K562 (cell line): ENCODE measurements around the gene TIPIN. TPM values are rescaled to one million over a fixed set of nuclear protein-coding genes. Genes with fewer than 3 reads are reported as not detected.

Experiments used
- BRCA1 ChIP-seq, 2 experiments: fragments of 450-650 bp in 1 of 2; sonication (generic) in 1 of 2; formaldehyde crosslinking in 1 of 2; IDR thresholded peaks; 2 replicates each; pipeline versions ENCODE4 v1.5.0 to v1.6.1; 2017 to 2020; ENCODE audit warnings: mild to moderate bottlenecking in 1 of 2, missing genetic modification reagents in 1 of 2
- CXXC5 ChIP-seq: fragments of 250-450 bp; sonication (Bioruptor Pico); IDR thresholded peaks from 2 replicates; pipeline ENCODE4 v1.8.0; 2022; ENCODE audit warnings: inconsistent platforms, mild to moderate bottlenecking, moderate library complexity
- E2F8 ChIP-seq: fragments of 450-650 bp; IDR thresholded peaks from 2 replicates; pipeline ENCODE4 v1.7.1; 2018; ENCODE audit warnings: mild to moderate bottlenecking, low read depth; ENCODE audit not compliant: partially characterized antibody
- FOXA3 ChIP-seq, 2 experiments: fragments of 450-650 bp in 1 of 2; sonication (generic) in 1 of 2; formaldehyde crosslinking; IDR thresholded peaks in 1 of 2; conservative IDR thresholded peaks in 1 of 2; 2 replicates each; pipeline versions ENCODE4 v1.4.0 to v1.8.0; 2020 to 2022; ENCODE audit warnings: mild to moderate bottlenecking in 2 of 2, missing genetic modification reagents in 1 of 2
- IRF9 ChIP-seq: fragments of 450-650 bp; IDR thresholded peaks from 2 replicates; pipeline ENCODE4 v1.6.1; 2016; ENCODE audit warnings: missing biosample characterization, missing genetic modification characterization
- KDM5B ChIP-seq: fragments of 200-600 bp; sonication (generic); IDR thresholded peaks from 2 replicates; pipeline ENCODE4 v1.6.1; 2012; ENCODE audit warnings: low read depth, mild to moderate bottlenecking, moderate library complexity, low read length, control low read depth, inconsistent platforms; ENCODE audit not compliant: insufficient replicate concordance
- L3MBTL2 ChIP-seq: fragments of 450-650 bp; IDR thresholded peaks from 2 replicates; pipeline ENCODE4 v1.6.1; 2016; ENCODE audit warnings: mild to moderate bottlenecking, moderate library complexity
- MTA1 ChIP-seq: fragments of 450-650 bp; IDR thresholded peaks from 2 replicates; pipeline ENCODE4 v1.6.1; 2017; ENCODE audit warnings: borderline replicate concordance
- NRF1 ChIP-seq, 2 experiments: fragments of 450-650 bp; IDR thresholded peaks in 1 of 2; conservative IDR thresholded peaks in 1 of 2; 2 replicates each; pipeline ENCODE4 v1.6.1; 2014; ENCODE audit warnings: mild to moderate bottlenecking in 2 of 2
- POLR3A ChIP-seq: IDR thresholded peaks from 2 replicates; pipeline ENCODE4 v1.6.1; 2011; ENCODE audit warnings: borderline replicate concordance, mild to moderate bottlenecking, moderate library complexity; ENCODE audit not compliant: insufficient read length, insufficient read depth; ENCODE audit errors: extremely low read depth
- RCOR1 ChIP-seq, 2 experiments: IDR thresholded peaks; 2 replicates each; pipeline ENCODE4 v1.6.1; 2012; ENCODE audit warnings: low read depth in 2 of 2, low read length in 2 of 2, borderline replicate concordance in 1 of 2, improper control_type of control experiment in 1 of 2
- RFX5 ChIP-seq: IDR thresholded peaks from 2 replicates; pipeline ENCODE4 v1.6.1; 2011; ENCODE audit warnings: low read depth, mild to moderate bottlenecking, improper control_type of control experiment, low read length
- SMAD3 ChIP-seq: fragments of 450-650 bp; formaldehyde crosslinking; conservative IDR thresholded peaks from 2 replicates; pipeline ENCODE4 v1.4.0; 2020; ENCODE audit warnings: mild to moderate bottlenecking
- SOX6 ChIP-seq: fragments of 450-650 bp; IDR thresholded peaks from 2 replicates; pipeline ENCODE4 v1.6.1; 2014; ENCODE audit warnings: mild to moderate bottlenecking
- THAP12 ChIP-seq: fragments of 250-450 bp; sonication (Bioruptor Pico); IDR thresholded peaks from 2 replicates; pipeline ENCODE4 v1.9.0; 2021; ENCODE audit warnings: mild to moderate bottlenecking, inconsistent platforms
- USF2 ChIP-seq: sonication (generic); formaldehyde crosslinking; IDR thresholded peaks from 2 replicates; pipeline ENCODE4 v1.5.0; 2020; ENCODE audit warnings: missing genetic modification reagents
- ZEB2 ChIP-seq: fragments of 450-650 bp; IDR thresholded peaks from 2 replicates; pipeline ENCODE4 v1.6.1; 2016
- ZFX ChIP-seq: sonication (generic); formaldehyde crosslinking; IDR thresholded peaks from 2 replicates; pipeline ENCODE4 v1.8.0; 2022; ENCODE audit warnings: mild to moderate bottlenecking, missing genetic modification reagents, moderate library complexity
- polyA plus RNA-seq, 8 experiments: library from polyadenylated mRNA; depleted of rRNA in 4 of 8; stranded (reverse) in 5 of 8; unstranded in 3 of 8; fragments of >200 nt; fragmentation: Nextera tagmentation in 2 of 8; fragmentation: Illumina TruSeq in 1 of 8; extraction: Ambion mirVana in 2 of 8; extraction: Trizol in 1 of 8; gene quantifications; 2 replicates each; pipeline versions ENCODE4 v1.2.1 to v1.2.3, GENCODE V29; 2011 to 2014; ENCODE audit warnings: inconsistent platforms in 1 of 8, missing spikeins in 1 of 8
- total RNA-seq, 7 experiments: library from RNA; depleted of rRNA in 6 of 7; stranded (reverse); fragments of >200 nt in 6 of 7; fragmentation: Illumina TruSeq in 2 of 7; extraction: Trizol in 2 of 7; gene quantifications; 2 replicates each; pipeline versions ENCODE4 v1.2.1 to v1.2.3, GENCODE V29; 2011 to 2021; ENCODE audit warnings: low replicate concordance in 1 of 7

TIPIN gene
- total and polyA plus RNA-seq, 9 of the 15 experiments (the other 6 are each of a cell fraction or from before 2014, with no cell fraction given): 22.9 to 61.4 (median 42.0) TPM

GRCh38 chr15:66386204-66387123 is 30.0 kb upstream of the TIPIN start, which contains the start of gene MAP2K1 (continued):
- TF ChIP-seq RCOR1 (IDR thresholded peaks at IDR 0.05; ENCODE audit: borderline replicate concordance in 1 of 2, low read depth in 2 of 2, low read length in 2 of 2) (peak in 1 of 2 experiments; percentile 70; a peak in 2 of 4 replicates), POLR3A (no peak), USF2 (CRISPR knock-in tag) (peak; percentile 88), SMAD3 (CRISPR knock-in tag) (no peak), ZEB2 (peak; percentile 53), RFX5 (peak; percentile 38; the same call in 1 of the 2 replicates), ZFX (peak; percentile 88), IRF9 (tag) (no peak), BRCA1 (IDR thresholded peaks at IDR 0.05) (no peak), BRCA1 (CRISPR knock-in tag; IDR thresholded peaks at IDR 0.05) (no peak), NRF1 (conservative IDR thresholded peaks at IDR 0.05 in 1 of 2, IDR thresholded peaks at IDR 0.05 in 1 of 2) (peak in 1 of 2 experiments; percentile 38; a peak in 1 of 4 replicates), L3MBTL2 (peak; percentile 85), KDM5B (peak; percentile 79), CXXC5 (CRISPR knock-in tag) (peak; percentile 95), THAP12 (0 out of 2 replicates have a peak, but pooled peaks have one; percentile 24), FOXA3 (CRISPR knock-in tag; conservative IDR thresholded peaks at IDR 0.05 in 1 of 2, IDR thresholded peaks at IDR 0.05 in 1 of 2) (peak in 1 of 2 experiments; percentile 72; a peak in 2 of 4 replicates), SOX6 (peak; percentile 44; the same call in 1 of the 2 replicates), E2F8 (peak; percentile 85), MTA1 (peak; percentile 97)
